Activated T-helper 17 cell treated with anti-CD3 and anti-CD28 coated beads, Interleukin-2, amount 50 U/mL, for 72 hours (primary cell): Measurements from ENCODE around the gene RNF125. TPM values are rescaled to one million over a fixed set of nuclear protein-coding genes. Genes with fewer than 3 reads are reported as not detected.

Experiments used
- ATAC-seq: fragments of 150-1000 bp; cut with Tn5 transposase; replicated peaks from 2 replicates; pipeline ENCODE4 v1.10.0; 2021; ENCODE audit warnings: mild to moderate bottlenecking, moderate library complexity
- H3K27ac Mint-ChIP-seq: one replicate; pipeline ENCODE4 v1.8.0; 2022; ENCODE audit warnings: mixed read lengths
- H3K27me3 Mint-ChIP-seq: one replicate; pipeline ENCODE4 v1.8.0; 2022; ENCODE audit warnings: mixed read lengths
- H3K36me3 Mint-ChIP-seq: one replicate; pipeline ENCODE4 v1.8.0; 2022; ENCODE audit warnings: low read depth, mild to moderate bottlenecking, mixed read lengths
- H3K4me1 Mint-ChIP-seq: one replicate; pipeline ENCODE4 v1.8.0; 2022; ENCODE audit warnings: mixed read lengths
- H3K4me3 Mint-ChIP-seq: one replicate; pipeline ENCODE4 v1.8.0; 2022; ENCODE audit warnings: mild to moderate bottlenecking, mixed read lengths
- H3K9me3 Mint-ChIP-seq: one replicate; pipeline ENCODE4 v1.8.0; 2022; ENCODE audit warnings: mixed read lengths
- total RNA-seq, 2 donors: library from RNA; stranded (reverse); gene quantifications; one replicate each; pipeline ENCODE4 v1.2.3, GENCODE V29; 2022

The RNF125 gene
- total RNA-seq, 2 donors from 2014 or later: 14.5 to 16.1 TPM

- Mint-ChIP-seq H3K27ac (peak within 1 kb of the TSS; percentile 92), H3K4me1 (peaks cover 28% of the 10 kb centered on the region), H3K27me3 (no peaks in the 10 kb centered on the region), H3K9me3 (no peaks in the 10 kb centered on the region), H3K4me3 (peak within 1 kb of the TSS; percentile 95), H3K36me3 (peaks cover 46% of the 10 kb centered on the region)
- ATAC-seq: peak; percentile 64
Observed at GRCh38 chr18:32091724-32092421, 73.2 kb downstream of the RNF125 start, which contains the start of gene RNF138. Gene RNF138 (plus strand): TSS chr18:32091874. CDS start chr18:32092777, 903 bp downstream.

DNA sequence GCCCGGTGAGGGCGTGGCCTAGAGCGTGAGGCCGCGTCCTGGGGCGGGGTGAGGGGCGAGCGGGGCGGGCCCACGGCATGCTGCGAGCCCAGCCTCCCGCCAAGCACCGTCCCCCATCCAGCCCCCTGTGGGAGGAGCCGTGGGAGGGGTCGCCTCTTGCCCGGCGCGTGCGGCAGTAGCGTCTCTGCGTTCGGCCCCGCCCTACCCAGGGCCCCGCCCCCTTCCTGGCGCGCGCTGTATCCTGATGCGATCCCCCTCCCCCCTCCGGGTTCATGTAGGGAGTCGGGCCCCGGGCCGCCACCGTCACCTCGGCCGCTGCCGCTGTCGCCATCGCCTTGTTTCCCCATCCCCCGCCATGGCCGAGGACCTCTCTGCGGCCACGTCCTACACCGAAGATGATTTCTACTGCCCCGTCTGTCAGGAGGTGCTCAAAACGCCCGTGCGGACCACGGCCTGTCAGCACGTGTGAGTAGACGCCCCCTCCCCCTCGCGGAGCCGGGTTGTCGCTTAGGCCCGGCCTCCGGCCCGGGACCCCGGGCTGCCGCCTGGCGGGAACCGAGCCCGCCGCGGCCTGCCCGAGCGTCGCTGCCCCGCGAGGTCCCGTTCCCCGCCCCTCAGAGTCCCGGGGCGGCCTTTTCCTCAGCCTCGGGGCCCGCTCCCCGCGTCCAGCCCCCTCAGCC, 73.9 kb downstream of the RNF125 start:
- Mint-ChIP-seq H3K27ac (peak overlapping the region; percentile 92), H3K4me3 (peak overlapping the region; percentile 95), H3K9me3 (no peaks in the 10 kb centered on the region), H3K4me1 (peaks cover 28% of the 10 kb centered on the region), H3K36me3 (peaks cover 53% of the 10 kb centered on the region), H3K27me3 (no peaks in the 10 kb centered on the region)
- peak; percentile 92 for ATAC-seq

GRCh38 chr18:32093102-32093511, 74.5 kb downstream of the RNF125 start:
- Mint-ChIP-seq H3K4me1 (peaks cover 28% of the 10 kb centered on the region), H3K9me3 (no peaks in the 10 kb centered on the region), H3K27ac (peak overlapping the region; percentile 92), H3K27me3 (no peaks in the 10 kb centered on the region), H3K36me3 (peaks cover 58% of the 10 kb centered on the region), H3K4me3 (peak overlapping the region; percentile 95)
- no peak for ATAC-seq

GRCh38 chr18:32093523-32093922, 74.9 kb downstream of the RNF125 start:
- H3K4me3 Mint-ChIP-seq: peak overlapping the region; percentile 95
- H3K27ac Mint-ChIP-seq: peak overlapping the region; percentile 92
- H3K4me1 Mint-ChIP-seq: peaks cover 28% of the 10 kb centered on the region
- peaks cover 58% of the 10 kb centered on the region for H3K36me3 Mint-ChIP-seq
- H3K9me3 Mint-ChIP-seq: no peaks in the 10 kb centered on the region
- ATAC-seq: no peak
- H3K27me3 Mint-ChIP-seq: no peaks in the 10 kb centered on the region

- no peak for ATAC-seq
- Mint-ChIP-seq H3K36me3 (peaks cover 71% of the 10 kb centered on the region), H3K4me3 (peak overlapping the region; percentile 95), H3K4me1 (peaks cover 38% of the 10 kb centered on the region), H3K27ac (peak overlapping the region; percentile 92), H3K9me3 (no peaks in the 10 kb centered on the region), H3K27me3 (no peaks in the 10 kb centered on the region)
Observed at GRCh38 chr18:32095192-32095899, 76.7 kb downstream of the RNF125 start.

GRCh38 chr18:32095900-32096229, 77.2 kb downstream of the RNF125 start:
- no peaks in the 10 kb centered on the region for H3K27me3 Mint-ChIP-seq

DNA sequence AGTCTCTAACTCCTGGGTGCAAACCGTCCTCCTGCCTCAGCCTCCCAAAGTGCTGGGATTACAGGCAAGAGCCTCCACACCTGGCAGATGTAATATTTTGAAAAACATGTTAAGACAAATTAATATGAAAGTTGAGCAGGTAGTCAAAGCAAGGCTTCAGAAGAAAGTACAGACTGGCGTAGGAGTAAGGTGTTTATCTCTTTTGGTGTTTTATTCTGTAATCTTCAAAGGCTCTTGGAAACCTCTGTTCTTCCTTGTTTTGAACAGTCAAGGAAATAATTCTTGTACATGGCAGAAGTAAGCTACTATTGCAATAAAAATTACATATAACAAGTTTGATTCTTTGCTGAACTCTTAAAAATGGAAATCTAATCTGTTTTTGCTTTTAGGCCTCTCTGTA, 78.3 kb downstream of the RNF125 start:
- ATAC-seq: no peak
- no peaks in the 10 kb centered on the region for H3K9me3 Mint-ChIP-seq
- no peaks in the 10 kb centered on the region for H3K27me3 Mint-ChIP-seq
- H3K27ac Mint-ChIP-seq: peak overlapping the region; percentile 92
- H3K36me3 Mint-ChIP-seq: peaks cover 84% of the 10 kb centered on the region
- H3K4me1 Mint-ChIP-seq: peaks cover 43% of the 10 kb centered on the region
- H3K4me3 Mint-ChIP-seq: peak overlapping the region; percentile 95

More at GRCh38 chr18:32095900-32096229, 77.2 kb downstream of the RNF125 start:
- Mint-ChIP-seq H3K4me3 (peak overlapping the region; percentile 95), H3K36me3 (peaks cover 76% of the 10 kb centered on the region), H3K27ac (peak overlapping the region; percentile 92), H3K4me1 (peaks cover 40% of the 10 kb centered on the region), H3K9me3 (no peaks in the 10 kb centered on the region)
- ATAC-seq: no peak

DNA sequence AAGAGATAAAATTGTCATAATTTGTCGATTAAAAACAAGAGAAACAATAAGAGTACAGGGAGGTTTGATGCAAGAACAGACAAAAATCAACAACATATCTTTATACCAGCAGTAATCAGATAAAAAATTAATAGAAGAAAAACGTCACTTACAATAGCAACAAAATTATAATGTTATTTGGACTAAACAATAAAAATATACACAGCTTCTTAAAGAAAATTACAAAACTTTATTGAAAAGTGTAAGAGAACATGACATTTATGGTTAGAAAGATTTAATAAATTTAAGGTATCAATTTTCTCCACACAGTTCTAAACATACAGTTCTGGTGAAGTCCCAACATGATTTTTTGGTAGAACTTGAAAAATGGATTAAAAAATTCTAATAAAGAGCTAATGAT, 85.9 kb downstream of the RNF125 start:
- Mint-ChIP-seq H3K9me3 (no peaks in the 10 kb centered on the region), H3K27me3 (no peaks in the 10 kb centered on the region), H3K4me3 (no peak overlapping the region), H3K27ac (no peak overlapping the region), H3K4me1 (peaks cover 21% of the 10 kb centered on the region), H3K36me3 (peaks cover 82% of the 10 kb centered on the region)
- ATAC-seq: no peak

GRCh38 chr18:32110005-32110404, 91.4 kb downstream of the RNF125 start:
- H3K27me3 Mint-ChIP-seq: no peaks in the 10 kb centered on the region
- H3K4me3 Mint-ChIP-seq: no peak overlapping the region
- H3K36me3 Mint-ChIP-seq: peaks cover 86% of the 10 kb centered on the region
- H3K27ac Mint-ChIP-seq: no peak overlapping the region
- no peaks in the 10 kb centered on the region for H3K9me3 Mint-ChIP-seq
- ATAC-seq: no peak
- peaks cover 12% of the 10 kb centered on the region for H3K4me1 Mint-ChIP-seq

DNA sequence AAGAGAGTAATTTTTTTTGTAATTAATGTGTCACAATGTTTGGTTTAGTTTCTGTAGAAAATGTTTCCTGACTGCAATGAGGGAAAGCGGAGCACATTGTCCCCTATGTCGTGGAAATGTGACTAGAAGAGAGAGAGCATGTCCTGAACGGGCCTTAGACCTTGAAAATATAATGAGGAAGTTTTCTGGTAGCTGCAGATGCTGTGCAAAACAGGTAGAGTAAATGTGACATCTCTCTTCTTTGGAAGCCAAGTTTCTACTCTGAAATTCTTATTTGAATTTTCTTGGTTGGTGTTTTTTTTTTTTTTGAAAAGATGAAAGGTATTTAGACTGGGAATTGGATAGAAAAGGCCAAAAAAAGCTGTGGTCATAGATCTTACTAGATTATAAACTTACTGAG, 93.1 kb downstream of the RNF125 start:
- Mint-ChIP-seq H3K9me3 (no peaks in the 10 kb centered on the region), H3K27me3 (no peaks in the 10 kb centered on the region), H3K4me3 (no peak overlapping the region), H3K4me1 (peaks cover 11% of the 10 kb centered on the region), H3K36me3 (peaks cover 86% of the 10 kb centered on the region), H3K27ac (no peak overlapping the region)
- no peak for ATAC-seq

GRCh38 chr18:32112826-32113225, 94.2 kb downstream of the RNF125 start:
- H3K36me3 Mint-ChIP-seq: peaks cover 91% of the 10 kb centered on the region
- H3K27me3 Mint-ChIP-seq: no peaks in the 10 kb centered on the region
- H3K9me3 Mint-ChIP-seq: no peaks in the 10 kb centered on the region
- no peak overlapping the region for H3K4me3 Mint-ChIP-seq
- H3K4me1 Mint-ChIP-seq: peaks cover 13% of the 10 kb centered on the region
- no peak for ATAC-seq
- H3K27ac Mint-ChIP-seq: no peak overlapping the region

- Mint-ChIP-seq H3K4me1 (peaks cover 13% of the 10 kb centered on the region), H3K27me3 (no peaks in the 10 kb centered on the region), H3K27ac (no peak overlapping the region), H3K36me3 (peaks cover 92% of the 10 kb centered on the region), H3K9me3 (no peaks in the 10 kb centered on the region), H3K4me3 (no peak overlapping the region)
- no peak for ATAC-seq
Observed at GRCh38 chr18:32114293-32114942, 95.8 kb downstream of the RNF125 start.

GRCh38 chr18:32122039-32122438, 103.4 kb downstream of the RNF125 start:
- Mint-ChIP-seq H3K4me3 (no peak overlapping the region), H3K9me3 (no peaks in the 10 kb centered on the region), H3K27me3 (no peaks in the 10 kb centered on the region), H3K27ac (no peak overlapping the region), H3K36me3 (peaks cover 100% of the 10 kb centered on the region), H3K4me1 (peaks cover 10% of the 10 kb centered on the region)
- ATAC-seq: no peak
